Measurements from ENCODE around the gene IGFN1.
"Not testable (repeated sequence)": the region's sequence is repeated elsewhere in the genome, so short reads cannot be mapped to it uniquely, and the experiment has no call there.

IGFN1 gene

DNA sequence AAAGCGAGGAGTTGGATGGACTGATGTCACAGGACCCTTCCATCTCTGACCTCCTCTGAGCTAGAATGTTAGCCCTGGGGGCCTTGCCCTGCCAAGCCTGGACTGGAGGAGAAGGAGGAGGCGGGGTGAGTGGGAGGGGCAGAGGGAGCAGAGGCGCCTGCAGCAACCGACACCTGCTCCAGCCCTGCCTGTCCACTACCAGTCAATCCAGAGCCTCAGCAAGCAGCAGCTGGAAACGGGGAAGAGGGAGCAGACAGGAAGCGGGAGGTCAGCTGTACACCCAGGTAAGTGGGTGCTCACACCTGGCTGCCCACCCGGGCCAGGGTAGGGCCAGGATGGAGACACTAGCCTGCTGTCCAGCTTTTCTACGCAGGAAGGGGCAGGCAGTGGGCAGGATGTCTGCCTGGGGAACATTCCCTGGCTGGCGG lies at the start of gene IGFN1:
Gene IGFN1, plus strand, starts transcription at position 201 of the 428 bp plus-strand sequence. CDS start 2,470 bp downstream, outside the sequence.
- no peak for DNase-seq (ENCODE audit: low spot score)

DNA sequence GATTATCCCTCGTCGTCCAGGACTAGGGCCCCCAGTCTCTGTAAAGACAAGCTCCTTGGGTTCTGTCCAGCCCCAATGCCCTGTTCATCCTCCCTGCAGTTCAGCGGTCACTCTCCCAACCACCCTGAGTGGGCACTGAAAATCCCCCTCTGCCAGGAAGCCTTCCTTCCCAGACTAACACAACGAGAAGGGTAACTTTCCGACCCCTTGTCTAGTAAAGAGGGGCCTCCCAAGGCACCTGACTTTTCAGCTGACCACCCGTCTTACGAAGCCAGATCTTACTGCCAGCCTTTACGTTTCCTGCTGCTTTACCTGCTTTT lies 49.7 kb upstream of the IGFN1 start:
- no peak for DNase-seq (ENCODE audit: low spot score)

DNA sequence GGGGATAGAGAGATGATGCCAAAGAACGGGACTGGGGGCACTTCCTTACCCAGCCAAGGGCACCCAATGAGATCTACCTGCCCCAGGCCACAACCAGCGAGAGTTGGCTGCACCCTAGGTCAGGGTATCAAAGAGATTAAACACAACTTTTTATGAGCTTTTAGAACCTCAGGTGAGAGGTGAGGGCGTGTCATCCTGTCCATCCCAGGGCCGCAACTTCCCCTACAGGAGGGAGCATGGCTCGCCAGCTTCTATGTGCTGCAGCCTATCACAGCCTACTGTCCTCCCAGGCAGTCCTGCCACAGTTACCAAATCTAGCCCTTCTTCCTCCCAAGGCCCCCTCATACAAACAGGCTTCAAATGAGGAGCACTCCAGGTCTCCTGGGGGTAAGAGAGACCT lies 49.2 kb upstream of the IGFN1 start:
- no peak for DNase-seq (ENCODE audit: low spot score)

DNA sequence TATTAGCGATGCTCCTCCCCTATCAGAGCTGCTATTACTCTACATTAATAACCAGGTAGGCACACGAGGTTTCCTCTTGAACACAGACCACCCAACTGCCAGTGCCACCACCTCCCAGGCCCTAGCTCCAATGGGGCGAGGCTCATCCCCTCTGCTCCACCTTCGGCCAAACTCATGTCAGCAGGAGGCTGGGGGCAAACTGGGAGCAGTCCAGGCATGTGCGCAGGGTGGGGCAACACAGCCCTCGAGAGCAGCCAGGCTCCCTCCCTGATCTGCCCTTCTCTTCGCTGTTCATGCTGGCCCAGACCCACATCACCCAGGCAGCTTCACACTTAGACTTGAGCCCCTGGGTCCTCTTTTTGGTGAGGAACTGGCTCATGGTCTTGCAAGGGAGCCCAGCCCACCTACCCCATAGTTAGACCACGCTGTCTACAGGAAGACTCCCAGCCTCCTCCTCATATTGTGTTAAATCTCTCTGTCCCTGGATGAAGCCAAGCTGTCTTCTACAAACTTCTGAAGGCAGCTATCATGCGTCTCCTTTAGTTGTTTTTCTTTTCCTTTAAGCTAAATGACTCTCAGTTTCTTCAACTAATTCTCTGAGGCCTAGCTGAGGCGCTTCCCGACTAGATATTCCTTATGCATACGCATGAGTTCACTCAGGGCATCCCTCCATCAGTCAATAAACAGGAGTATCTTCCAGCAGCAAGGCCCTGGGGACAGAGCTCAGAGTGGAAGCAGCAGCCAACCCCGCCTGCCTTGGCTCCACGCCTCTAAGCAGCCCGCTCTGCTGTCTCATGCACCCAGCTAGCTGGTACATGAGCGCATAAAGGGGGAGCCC lies 48.4 kb upstream of the IGFN1 start:
- no peak for DNase-seq (ENCODE audit: low spot score)

DNA sequence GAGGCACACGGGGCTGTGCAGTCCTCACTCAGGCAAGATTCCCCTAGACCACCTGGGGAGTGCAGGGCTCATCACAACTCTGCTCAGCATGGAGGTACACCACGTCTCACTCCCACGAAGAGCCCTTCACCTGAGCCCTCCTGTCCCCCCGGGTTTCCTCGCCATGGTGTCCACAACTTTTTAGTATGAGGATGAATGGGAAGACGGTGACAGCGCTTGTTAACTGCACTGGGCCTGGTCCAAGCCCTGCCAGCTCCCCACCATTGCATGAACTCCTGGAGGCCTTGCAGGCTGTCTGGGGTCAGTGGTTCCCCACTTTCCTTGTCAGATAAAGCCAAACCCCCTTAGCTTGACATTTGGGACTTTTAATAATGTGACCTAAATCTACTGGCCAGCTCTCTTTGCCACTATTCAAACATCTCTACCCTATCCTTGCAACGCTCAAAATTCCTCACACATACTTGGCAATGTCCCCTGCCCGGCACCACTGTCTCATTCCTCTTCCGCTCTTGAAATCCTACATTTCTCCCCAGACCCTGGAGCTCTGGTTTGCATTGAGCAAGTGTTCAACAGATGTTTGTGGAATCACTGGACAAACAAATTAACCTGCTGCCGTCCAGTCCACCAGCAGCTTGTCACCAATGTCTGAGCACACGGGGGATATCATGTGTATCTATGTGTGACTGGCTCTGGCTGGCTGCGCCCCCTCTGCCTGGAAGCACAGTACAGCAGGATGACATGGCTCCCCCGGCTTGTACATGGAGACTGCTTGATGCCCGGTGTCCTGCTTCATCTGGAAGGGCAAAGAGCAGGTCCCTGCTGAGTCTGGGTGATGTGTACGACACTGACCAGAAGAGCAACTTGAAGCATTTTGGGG lies 47.5 kb upstream of the IGFN1 start:
- no peak for DNase-seq (ENCODE audit: low spot score)

DNA sequence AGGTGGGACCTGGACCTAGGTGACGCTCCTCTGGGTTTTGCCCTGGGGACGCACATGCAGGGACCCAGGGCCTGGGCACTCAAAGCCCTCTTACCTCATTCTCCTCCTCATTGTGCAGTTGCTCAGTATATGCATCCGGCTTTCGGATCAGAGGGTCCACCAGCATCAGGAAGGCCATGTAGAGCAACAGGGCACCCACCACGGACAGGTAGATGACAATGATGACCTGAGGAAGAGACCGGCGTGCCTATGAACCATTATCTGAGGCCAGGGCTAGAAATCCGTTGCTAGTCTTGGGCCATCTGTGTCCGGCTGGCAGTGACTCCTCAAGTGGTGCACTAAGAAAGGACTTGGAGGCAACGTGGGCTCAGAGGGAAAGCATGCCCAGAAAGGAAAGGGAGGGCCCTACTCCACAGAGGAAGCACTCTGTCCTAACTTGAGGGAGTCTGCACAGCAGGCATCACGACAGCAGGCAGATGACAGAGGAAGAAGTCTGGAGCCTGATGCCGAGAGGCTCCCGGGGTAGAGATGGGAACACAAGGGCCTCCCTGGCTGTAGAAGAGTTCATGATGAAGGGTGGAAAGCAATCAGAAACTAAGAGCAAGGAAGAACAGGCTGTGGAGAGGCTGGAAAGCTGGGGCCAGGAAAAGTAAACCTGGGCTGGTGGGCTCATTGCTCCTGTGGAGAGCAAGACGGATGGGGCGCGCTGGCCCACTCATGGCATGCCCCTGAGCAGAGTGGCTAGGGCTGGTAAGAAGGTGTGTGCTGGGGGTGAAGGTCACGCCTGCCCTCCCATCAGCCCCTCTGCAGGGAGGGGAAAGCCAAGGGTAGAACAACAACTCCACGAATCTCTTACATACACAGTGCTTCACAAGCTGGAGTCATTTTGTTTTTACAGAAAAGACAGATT lies 46.6 kb upstream of the IGFN1 start:
- DNase-seq (ENCODE audit: low spot score): no peak

DNA sequence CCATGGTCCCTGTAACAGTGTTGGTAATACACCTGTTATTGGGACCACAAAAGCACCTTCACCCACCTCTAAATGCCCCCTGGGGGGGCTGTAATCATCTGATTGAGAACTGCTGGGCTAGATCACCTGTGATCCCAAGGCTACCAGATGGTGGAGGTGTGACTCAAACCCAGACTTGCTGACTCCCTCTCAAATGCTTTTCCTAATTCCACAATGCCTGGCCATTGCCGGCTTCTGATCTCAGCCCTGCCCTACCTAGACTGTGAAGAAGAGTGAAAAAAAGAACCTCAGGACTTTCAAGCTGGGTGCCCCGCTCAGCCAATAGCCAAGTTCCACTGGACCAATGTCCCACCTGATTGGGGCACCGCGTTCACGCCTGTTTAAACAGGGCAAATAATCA lies 45.9 kb upstream of the IGFN1 start:
- DNase-seq (ENCODE audit: low spot score): no peak

DNA sequence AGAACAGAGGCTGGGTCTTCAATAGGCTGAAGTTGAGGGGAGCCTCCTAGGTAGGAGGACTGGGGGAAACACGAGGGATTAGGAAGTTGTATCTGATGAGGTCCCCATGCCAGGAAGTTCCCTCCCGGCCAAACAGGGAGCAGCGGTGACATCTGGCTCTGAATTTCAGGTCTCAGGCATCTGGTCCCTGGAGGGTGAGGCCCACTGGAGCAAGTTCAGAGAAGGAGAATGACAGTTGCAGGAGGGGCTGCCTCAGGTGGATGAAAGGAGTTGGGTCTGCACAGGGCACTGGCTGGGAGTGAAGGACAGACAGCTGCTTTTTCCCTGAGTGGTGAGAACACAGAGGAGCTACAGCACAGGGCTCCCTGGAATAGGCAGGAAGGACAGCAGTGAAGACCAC lies 45.5 kb upstream of the IGFN1 start:
- DNase-seq (ENCODE audit: low spot score): no peak

DNA sequence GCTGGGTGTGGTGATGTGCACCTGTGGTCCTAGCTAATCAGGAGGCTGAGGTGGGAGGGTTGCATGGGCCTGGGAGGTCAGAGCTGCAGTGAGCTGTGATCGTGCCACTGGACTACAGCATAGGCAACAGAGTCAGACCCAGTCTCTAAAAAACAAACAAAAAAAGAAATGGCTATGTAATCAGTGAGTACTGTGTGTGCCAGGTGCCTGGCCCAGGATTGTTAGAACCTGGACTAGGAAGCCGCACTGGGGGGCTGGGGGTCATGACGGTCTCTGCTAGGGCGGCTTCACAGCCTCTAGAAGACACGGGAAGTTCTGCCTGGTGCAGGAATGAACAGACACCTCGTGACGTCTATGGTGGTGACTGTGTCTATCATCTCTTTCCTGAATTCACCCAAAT lies 44.8 kb upstream of the IGFN1 start:
- DNase-seq (ENCODE audit: low spot score): no peak

DNA sequence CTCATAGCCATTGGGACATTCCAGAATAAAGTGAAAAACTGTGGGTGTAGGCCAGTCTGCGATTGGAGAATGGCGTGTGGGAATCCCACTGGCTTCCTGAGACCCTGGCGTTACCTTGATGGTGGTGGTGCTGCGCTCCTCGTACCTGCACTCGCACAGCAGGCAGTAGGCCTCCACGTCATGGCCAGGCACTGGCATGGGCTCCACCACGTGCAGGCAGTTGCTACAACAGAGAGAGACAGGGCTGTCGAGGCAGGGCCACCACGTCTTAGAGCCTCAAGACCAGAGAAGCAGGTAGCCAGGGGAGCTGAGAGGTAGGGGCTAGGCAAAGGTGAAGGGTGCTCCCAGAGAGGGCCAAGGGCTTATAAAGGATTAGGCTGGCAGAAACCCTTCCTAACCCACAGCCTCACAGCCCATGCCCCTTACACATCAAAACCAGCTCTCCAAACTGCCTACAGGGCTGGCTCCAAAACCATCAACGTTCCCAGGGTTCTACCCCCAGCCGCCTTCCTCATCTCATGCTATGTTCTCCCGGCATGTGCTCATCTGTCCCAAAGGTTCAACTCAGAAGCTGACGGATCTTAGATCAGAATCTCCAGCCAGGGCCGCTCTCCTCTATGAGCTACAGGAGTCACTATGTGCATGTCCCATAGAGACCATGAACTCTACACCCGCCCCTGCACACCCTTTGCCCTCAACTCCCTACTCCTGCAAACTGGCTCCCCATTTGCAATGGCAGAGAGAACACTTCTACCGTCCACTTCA lies 43.8 kb upstream of the IGFN1 start:
- no peak for DNase-seq (ENCODE audit: low spot score)

DNA sequence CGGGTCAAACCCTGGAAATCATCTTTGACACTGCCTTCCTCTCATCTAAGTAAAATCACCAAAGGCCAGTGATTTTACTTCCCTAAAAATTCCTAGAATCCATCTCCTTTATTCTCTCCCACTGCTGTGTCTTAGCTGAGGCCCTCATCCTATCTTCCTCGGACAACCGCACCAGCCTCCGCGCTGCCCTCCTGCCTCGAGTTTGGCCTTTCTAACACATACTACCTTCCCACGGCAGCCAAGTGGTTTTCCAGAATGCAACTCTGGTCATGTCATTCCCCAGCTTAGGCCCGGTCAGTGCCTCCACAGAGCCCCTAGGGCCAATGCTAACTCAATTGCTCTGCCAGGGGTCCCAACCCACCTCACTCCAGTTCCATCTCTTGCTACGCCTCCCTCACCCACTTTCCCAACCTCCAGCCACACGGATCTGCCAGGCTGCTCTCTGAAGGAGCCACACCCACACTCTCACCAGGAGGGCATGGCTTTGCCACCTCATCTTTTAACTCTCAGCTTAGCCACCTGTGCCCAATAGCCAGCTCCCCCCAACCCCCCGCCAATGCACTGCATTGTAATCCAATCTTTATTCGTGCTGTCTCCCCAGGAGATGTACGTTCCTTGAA lies 43.1 kb upstream of the IGFN1 start:
- no peak for DNase-seq (ENCODE audit: low spot score)

DNA sequence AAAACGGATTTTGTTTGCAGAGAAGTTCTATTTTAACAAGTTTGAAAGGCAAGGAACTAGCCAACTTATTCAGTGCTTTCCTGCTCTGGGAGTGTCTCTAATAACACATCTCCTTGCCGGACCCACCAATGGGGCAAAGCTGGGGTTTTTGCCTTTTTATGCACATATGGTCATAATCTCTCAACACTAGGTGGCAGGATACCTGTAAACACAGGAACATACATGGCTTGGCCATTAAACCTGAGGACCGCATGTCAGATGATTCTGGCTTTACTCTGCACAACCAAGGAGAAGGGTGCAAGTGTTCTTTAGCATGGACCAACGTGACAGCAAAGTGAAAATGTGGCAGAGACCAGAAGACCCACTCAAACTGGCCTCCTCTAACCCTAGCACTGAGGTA lies 41.2 kb upstream of the IGFN1 start:
- peak; percentile 24 for DNase-seq (ENCODE audit: low spot score)

DNA sequence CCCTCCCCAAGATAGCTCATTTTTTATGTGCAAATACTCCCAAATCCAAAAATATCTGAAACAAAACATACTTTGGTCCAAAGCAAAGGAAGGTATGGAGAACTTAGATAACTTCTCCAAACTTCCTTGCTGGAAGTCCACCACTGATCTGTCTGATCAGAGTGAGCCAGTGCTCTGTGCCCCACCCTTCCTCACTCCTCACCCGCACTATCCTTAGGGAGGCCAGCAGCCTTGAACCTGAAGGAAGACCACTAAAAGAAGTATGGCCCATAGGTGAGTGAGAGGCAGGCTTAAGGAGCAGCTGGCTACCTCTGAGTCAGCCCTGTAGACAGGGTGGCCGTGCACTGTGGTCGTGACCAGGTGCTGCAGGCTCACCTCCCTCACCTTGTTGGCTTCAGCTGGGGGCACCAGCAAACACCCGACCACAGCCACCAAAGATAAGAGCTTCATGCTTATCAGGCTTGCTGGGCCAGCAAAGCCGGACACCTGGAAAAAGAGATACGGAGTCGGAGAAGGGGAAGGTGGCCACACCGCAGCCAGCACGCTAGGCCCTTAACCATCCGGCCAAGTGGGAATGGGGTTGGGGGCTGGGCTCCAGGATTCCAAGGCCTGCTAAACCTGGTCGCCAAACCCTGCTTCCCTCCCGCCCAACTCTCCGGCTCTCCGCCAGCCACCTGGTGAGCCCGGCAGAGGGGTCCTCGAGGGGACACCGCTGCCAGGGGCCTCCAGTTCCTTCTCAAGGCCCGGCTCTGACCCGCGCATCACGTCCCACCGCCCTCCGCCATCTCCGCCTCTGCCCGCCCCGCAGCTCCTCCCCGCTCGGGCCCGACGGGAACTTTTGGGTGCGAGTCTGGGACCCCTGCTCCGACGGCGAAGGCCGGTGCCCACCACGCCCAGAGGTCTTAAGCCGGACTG lies 36.9 kb upstream of the IGFN1 start:
- DNase-seq (ENCODE audit: low spot score): no peak

DNA sequence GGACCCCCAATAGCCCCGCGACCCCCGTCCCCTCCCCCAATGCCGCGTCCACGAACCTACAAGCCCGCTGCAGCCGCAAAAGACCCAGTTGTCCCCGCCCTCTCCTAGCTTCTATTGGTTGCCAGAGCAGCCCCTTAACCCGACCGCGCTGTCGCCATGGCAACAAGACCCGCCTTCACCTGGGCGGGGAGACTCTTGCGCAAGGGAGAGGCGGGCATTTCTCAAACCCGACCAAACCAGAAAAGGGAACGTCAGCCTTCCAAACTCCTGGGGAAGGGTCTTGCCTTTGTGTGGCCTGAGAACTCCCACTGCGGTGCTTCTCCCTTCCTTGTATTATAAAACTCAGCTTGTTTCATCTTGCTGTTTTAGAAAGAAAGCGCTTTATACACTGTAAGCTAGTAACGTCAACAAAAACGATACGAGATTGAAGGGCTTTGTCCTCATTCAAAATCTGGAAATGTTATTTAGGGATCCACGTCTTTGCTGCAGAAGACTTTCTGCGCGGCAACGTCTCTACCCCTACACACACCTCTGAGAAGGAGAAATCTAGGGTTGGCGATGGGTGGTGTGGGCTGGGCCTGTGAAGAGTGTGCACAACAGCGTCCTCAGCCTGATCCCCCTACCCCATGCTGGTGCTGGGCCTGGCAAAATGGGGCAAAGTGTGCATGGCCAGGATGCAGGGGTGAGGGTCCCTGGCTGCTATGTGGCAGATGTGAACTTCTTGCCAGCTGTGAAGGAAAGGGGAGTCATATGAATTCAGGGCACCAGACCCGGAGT lies 36.0 kb upstream of the IGFN1 start, which contains the start of gene TMEM9:
Gene TMEM9, minus strand, starts transcription at position 86 of the 777 bp plus-strand sequence. CDS start 551 bp downstream, outside the sequence.
- peak; percentile 98 for DNase-seq (ENCODE audit: low spot score)

DNA sequence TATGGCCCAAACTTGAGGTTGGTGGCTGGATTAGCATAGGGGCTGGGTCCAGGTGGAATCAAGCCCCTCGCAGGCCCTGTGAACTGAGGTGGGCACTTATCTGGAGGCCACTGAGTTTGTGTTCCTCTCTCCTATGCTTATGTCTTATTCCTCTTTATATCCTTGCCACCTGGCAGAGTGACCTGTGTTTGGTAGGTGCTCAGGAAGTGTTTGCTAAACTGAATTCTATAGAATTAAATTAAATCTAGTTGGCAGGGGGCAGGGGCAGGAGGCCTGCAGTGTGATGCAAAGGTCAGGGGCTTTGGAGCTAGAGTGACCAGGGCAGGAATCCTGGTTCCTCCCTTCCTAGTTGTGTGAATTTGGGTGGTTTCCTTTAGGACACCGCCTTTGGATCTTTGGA lies 35.3 kb upstream of the IGFN1 start:
- DNase-seq (ENCODE audit: low spot score): no peak

DNA sequence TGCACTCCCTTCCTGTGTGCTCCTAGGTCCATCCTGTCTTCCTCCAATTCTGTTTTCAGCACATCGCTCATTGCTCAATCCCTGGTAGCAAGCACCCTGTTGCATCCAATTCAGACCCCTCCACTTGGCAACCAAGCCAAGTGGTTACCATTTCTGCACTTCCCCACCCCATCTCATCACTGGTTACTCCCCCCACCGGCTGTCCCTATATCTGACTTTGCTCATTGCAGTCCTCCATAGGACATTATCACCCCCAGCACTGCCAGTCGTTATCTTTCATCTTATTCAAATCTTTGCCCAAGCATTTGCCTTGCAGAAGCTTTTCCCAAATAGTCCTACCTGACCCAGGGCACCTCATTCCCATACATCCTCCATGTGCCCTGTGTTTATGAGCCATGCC lies 34.3 kb upstream of the IGFN1 start:
- DNase-seq (ENCODE audit: low spot score): no peak

DNA sequence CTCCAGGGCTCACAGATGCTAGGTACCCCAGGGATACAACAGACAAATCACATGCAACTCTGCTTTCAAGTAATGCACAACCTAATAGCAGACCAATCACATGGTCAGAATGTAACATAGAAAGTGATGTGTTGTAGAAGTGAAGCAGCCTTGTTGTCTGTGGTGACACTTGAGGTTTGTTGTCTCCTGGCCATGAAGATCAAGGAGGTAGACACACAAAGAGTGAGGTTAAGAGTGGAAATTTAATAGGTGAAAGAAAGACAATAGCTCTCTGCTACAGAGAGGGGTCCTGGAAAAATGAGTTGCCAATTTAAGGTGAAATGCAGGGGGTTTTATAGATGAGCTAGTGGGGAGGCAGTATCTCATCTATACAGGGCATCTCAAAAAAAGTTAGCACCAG lies 33.8 kb upstream of the IGFN1 start:
- DNase-seq (ENCODE audit: low spot score): no peak

DNA sequence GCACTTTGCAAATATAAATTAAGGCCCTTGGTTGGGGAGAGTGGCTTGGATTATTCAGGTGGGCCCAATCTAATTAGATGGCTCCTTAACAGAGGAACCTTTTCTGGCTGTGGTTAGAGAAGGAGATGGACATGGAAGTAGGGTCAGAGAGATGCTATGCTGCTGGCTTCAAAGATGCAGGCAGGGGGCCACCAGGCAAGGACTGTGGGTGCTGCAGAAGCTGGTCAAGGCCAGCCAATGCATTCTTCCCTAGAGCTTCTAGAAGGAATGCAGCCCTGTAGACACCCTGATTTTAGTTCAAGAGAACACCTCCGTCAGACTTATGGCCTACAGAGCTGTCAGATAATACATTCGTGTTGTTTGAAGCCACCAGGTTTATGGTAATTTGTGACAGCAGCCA lies 32.7 kb upstream of the IGFN1 start:
- DNase-seq (ENCODE audit: low spot score): no peak

DNA sequence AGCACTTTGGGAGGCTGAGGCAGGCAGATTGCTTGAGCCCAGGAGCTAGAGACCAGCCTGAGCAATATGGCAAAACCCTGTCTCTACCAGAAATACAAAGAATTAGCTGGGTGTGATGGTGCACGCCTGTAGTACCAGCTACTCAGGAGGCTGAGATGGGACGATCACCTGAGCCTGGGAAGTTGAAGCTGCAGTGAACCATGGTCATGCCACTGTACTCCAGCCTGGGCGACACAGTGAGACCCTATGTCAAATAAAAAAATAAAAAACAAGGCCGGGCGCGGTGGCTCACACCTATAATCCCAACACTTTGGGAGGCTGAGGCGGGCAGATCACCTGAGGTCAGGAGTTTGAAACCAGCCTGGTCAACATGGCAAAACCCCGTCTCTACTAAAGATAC lies 27.6 kb upstream of the IGFN1 start:
- not testable (repeated sequence) for DNase-seq (ENCODE audit: low spot score)
